ENCODE measurements around the gene AQP4.

AQP4 gene

GRCh38 chr18:26869640-26870039 is 4.1 kb upstream of the AQP4 start:
- POLR2A ChIA-PET = no interaction called here
- TF ChIP-seq FOXA1 (IDR thresholded peaks at IDR 0.05) = no peak
- no peak for TF ChIP-seq FOXK2 (IDR thresholded peaks at IDR 0.05)
- no peak for TF ChIP-seq SUZ12 (IDR thresholded peaks at IDR 0.05)
- no peak for TF ChIP-seq FOXM1 (IDR thresholded peaks at IDR 0.05; ENCODE audit: borderline replicate concordance)
- TF ChIP-seq TARDBP (IDR thresholded peaks at IDR 0.05) = no peak
- no peak for TF ChIP-seq SP1 (IDR thresholded peaks at IDR 0.05)
- TF ChIP-seq NFRKB (IDR thresholded peaks at IDR 0.05) = no peak
- no peak for TF ChIP-seq ZNF384 (IDR thresholded peaks at IDR 0.05)
- no peak for TF ChIP-seq ARNT (IDR thresholded peaks at IDR 0.05)
- TF ChIP-seq, protein P1, sequence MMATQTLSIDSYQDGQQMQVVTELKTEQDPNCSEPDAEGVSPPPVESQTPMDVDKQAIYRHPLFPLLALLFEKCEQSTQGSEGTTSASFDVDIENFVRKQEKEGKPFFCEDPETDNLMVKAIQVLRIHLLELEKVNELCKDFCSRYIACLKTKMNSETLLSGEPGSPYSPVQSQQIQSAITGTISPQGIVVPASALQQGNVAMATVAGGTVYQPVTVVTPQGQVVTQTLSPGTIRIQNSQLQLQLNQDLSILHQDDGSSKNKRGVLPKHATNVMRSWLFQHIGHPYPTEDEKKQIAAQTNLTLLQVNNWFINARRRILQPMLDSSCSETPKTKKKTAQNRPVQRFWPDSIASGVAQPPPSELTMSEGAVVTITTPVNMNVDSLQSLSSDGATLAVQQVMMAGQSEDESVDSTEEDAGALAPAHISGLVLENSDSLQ (IDR thresholded peaks at IDR 0.05) = no peak
- no peak for TF ChIP-seq HDGF (IDR thresholded peaks at IDR 0.05; ENCODE audit: borderline replicate concordance)
- no peak for TF ChIP-seq LEF1 (IDR thresholded peaks at IDR 0.05; ENCODE audit: borderline replicate concordance)
- no peak for TF ChIP-seq ELF4 (IDR thresholded peaks at IDR 0.05)
- TF ChIP-seq CTBP1 (IDR thresholded peaks at IDR 0.05; ENCODE audit: borderline replicate concordance) = no peak
- no peak for TF ChIP-seq BHLHE40 (IDR thresholded peaks at IDR 0.05; ENCODE audit: borderline replicate concordance)
- no peak for TF ChIP-seq L3MBTL2 (conservative IDR thresholded peaks at IDR 0.05)
- DNase-seq (ENCODE audit: extremely low spot score) = no peak
- CTCF ChIA-PET = no interaction called here

GRCh38 chr18:26868968-26869586 is 3.6 kb upstream of the AQP4 start:
- CTCF ChIA-PET = interaction anchor here (1.1 kb wide), 1 partner anchor 11 kb away, joined by 3 read pairs; no protein-coding TSS in a partner anchor
- no peak for TF ChIP-seq ZNF384 (IDR thresholded peaks at IDR 0.05)
- TF ChIP-seq, protein P1 (IDR thresholded peaks at IDR 0.05) = peak; percentile 46
- POLR2A ChIA-PET = no interaction called here
- DNase-seq (ENCODE audit: extremely low spot score) = no peak

DNA sequence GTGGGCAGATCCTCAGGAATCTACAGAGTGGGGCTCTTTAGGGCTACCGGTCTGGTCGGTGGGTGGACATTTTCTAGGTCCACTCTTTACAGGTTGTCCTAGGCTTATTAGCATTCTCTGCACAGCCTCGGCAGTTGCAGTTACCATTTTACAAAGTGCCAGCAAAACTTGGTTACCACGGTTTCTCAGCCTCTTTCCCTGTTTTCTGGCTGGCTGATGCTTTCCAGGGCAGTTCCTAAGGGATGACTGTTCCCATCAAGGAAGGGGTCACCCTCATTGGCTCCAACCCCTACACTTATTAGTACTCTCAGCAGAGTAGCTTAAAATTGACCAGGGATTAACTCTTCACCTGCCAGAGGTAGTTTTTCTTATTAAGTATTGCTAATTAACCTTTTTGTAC is 2.0 kb upstream of the AQP4 start:
- ChIA-PET POLR2A (no interaction called here), CTCF (interaction anchor here (0.8 kb wide), 1 partner anchor 295 kb away, joined by 5 read pairs; no protein-coding TSS in a partner anchor)
- TF ChIP-seq L3MBTL2 (conservative IDR thresholded peaks at IDR 0.05) (no peak), ELF4 (IDR thresholded peaks at IDR 0.05) (no peak), ZNF384 (IDR thresholded peaks at IDR 0.05) (no peak), ARNT (IDR thresholded peaks at IDR 0.05) (no peak), FOXM1 (IDR thresholded peaks at IDR 0.05; ENCODE audit: borderline replicate concordance) (no peak), FOXK2 (IDR thresholded peaks at IDR 0.05) (no peak), BHLHE40 (IDR thresholded peaks at IDR 0.05; ENCODE audit: borderline replicate concordance) (no peak)
- TF ChIP-seq, protein P1 (IDR thresholded peaks at IDR 0.05) = no peak

GRCh38 chr18:26864658-26865057 is 849 bp downstream of the AQP4 start:
- TF ChIP-seq BHLHE40 (IDR thresholded peaks at IDR 0.05; ENCODE audit: borderline replicate concordance) (no peak), FOXK2 (IDR thresholded peaks at IDR 0.05) (no peak), NFRKB (IDR thresholded peaks at IDR 0.05) (no peak), ELF4 (IDR thresholded peaks at IDR 0.05) (no peak), ZNF384 (IDR thresholded peaks at IDR 0.05) (no peak), SP1 (IDR thresholded peaks at IDR 0.05) (no peak), CTBP1 (IDR thresholded peaks at IDR 0.05; ENCODE audit: borderline replicate concordance) (no peak), ARNT (IDR thresholded peaks at IDR 0.05) (no peak), FOXA1 (IDR thresholded peaks at IDR 0.05) (no peak), TARDBP (IDR thresholded peaks at IDR 0.05) (no peak), FOXM1 (IDR thresholded peaks at IDR 0.05; ENCODE audit: borderline replicate concordance) (no peak)
- DNase-seq (ENCODE audit: extremely low spot score) = no peak
- CTCF ChIA-PET = no interaction called here
- POLR2A ChIA-PET = no interaction called here

More for the DNA sequence above, 2.0 kb upstream of the AQP4 start:
- DNase-seq (ENCODE audit: extremely low spot score) = no peak

DNA sequence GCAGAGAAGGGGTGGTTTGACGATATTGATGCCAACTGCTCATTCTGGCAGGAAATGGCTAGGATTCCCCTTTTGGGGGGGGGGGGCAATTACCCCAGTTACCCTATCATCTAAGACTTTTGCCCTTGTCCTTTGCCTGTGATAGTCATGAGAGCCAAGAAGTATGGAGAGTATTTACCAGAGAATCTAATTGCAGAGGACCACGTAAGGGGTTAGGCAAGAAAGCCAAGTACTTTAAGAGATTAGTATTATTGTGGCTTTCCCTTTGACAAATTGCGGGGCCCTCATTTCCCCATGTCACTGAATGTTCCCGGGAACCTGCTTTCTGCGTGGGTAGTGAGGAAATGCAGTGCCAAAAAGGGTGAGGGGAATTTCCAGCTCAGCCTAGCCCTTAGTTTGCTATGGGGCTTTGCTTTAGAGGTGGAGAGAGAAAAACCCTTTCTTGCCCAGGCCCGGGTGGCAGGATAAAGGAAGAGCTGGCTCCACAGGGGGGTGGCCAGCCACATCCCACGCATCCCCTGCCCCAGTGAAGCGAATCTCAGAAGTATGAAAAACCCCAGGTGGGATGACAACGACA is 1.5 kb downstream of the AQP4 start:
- ChIA-PET CTCF (no interaction called here), POLR2A (interaction anchor here (1.1 to 1.4 kb wide), 3 partner anchors 9 to 27 kb away, joined by 3 to 4 read pairs (median 3); no protein-coding TSS in a partner anchor)
- no peak for TF ChIP-seq CTBP1 (IDR thresholded peaks at IDR 0.05; ENCODE audit: borderline replicate concordance)
- no peak for TF ChIP-seq ZNF384 (IDR thresholded peaks at IDR 0.05)
- TF ChIP-seq, protein P1 (IDR thresholded peaks at IDR 0.05) = no peak
- no peak for TF ChIP-seq FOXM1 (IDR thresholded peaks at IDR 0.05; ENCODE audit: borderline replicate concordance)
- TF ChIP-seq FOXK2 (IDR thresholded peaks at IDR 0.05) = no peak
- TF ChIP-seq HDGF (IDR thresholded peaks at IDR 0.05; ENCODE audit: borderline replicate concordance) = no peak
- TF ChIP-seq FOXA1 (IDR thresholded peaks at IDR 0.05) = no peak
- TF ChIP-seq ARNT (IDR thresholded peaks at IDR 0.05) = no peak
- TF ChIP-seq SUZ12 (IDR thresholded peaks at IDR 0.05) = no peak
- no peak for TF ChIP-seq TARDBP (IDR thresholded peaks at IDR 0.05)
- no peak for TF ChIP-seq L3MBTL2 (conservative IDR thresholded peaks at IDR 0.05)
- no peak for TF ChIP-seq LEF1 (IDR thresholded peaks at IDR 0.05; ENCODE audit: borderline replicate concordance)
- no peak for TF ChIP-seq BHLHE40 (IDR thresholded peaks at IDR 0.05; ENCODE audit: borderline replicate concordance)
- no peak for TF ChIP-seq ELF4 (IDR thresholded peaks at IDR 0.05)
- TF ChIP-seq SP1 (IDR thresholded peaks at IDR 0.05) = no peak
- no peak for TF ChIP-seq NFRKB (IDR thresholded peaks at IDR 0.05)
- DNase-seq (ENCODE audit: extremely low spot score) = no peak

Data from HEK293T (cell line).